ENCODE measurements around the gene PRPF39.

- no peak for TF ChIP-seq POLR2A (IDR thresholded peaks at IDR 0.05)
- TF ChIP-seq, protein P1, sequence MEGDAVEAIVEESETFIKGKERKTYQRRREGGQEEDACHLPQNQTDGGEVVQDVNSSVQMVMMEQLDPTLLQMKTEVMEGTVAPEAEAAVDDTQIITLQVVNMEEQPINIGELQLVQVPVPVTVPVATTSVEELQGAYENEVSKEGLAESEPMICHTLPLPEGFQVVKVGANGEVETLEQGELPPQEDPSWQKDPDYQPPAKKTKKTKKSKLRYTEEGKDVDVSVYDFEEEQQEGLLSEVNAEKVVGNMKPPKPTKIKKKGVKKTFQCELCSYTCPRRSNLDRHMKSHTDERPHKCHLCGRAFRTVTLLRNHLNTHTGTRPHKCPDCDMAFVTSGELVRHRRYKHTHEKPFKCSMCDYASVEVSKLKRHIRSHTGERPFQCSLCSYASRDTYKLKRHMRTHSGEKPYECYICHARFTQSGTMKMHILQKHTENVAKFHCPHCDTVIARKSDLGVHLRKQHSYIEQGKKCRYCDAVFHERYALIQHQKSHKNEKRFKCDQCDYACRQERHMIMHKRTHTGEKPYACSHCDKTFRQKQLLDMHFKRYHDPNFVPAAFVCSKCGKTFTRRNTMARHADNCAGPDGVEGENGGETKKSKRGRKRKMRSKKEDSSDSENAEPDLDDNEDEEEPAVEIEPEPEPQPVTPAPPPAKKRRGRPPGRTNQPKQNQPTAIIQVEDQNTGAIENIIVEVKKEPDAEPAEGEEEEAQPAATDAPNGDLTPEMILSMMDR (IDR thresholded peaks at IDR 0.05): no peak
Measured at GRCh38 chr14:45089813-45090212, 5.9 kb downstream of the PRPF39 start.
